ENCODE measurements around the gene PGM5. TPM values are rescaled to one million over a fixed set of nuclear protein-coding genes. Genes with fewer than 3 reads are reported as not detected.

PGM5 gene
- total RNA-seq, 1 donor from 2014 or later = 102 TPM

DNA sequence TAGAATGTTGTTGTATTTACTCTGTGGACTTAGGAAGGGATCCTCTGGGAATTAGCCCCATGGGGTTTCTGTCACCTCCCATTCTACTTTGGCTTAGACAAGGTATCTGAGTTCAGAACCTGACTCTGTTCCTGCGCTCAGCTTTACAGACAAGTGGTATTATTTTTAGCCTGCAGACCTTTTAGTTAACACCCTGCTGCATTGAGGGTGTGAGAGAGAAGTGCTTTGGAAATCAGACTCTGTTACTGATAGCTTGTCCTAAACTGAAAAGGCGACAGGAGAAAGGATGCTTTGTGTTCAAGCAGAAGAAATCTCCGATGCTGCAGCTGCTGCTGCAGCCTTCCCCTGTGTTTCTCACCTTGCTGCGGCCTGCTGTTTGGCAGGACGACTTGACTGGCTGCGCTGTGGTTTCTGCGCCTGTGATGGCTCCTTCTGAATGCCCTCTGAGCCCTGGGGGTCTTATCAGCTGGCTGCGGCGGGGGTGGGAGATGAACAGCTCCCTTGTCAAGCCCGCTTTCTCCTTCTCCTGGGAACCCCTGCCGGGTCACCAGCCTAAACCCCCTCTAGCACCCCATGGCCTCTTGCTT lies 61.9 kb downstream of the PGM5 start:
- DNase-seq (ENCODE audit: extremely low spot score in 2 of 2) = no peak
- intact Hi-C loops (cut with DNase I) = no loop called here
- H3K36me3 ChIP-seq = no peaks in the 10 kb centered on the region
- no peaks in the 10 kb centered on the region for H3K9me3 ChIP-seq
- no peaks in the 10 kb centered on the region for H3K4me1 ChIP-seq
- no peak overlapping the region for H3K4me3 ChIP-seq
- no peak overlapping the region for H3K27ac ChIP-seq
- TF ChIP-seq POLR2AphosphoS5 (IDR thresholded peaks at IDR 0.05; ENCODE audit: insufficient read depth in 1 of 2, low read depth in 1 of 2) = no peak
- TF ChIP-seq, protein P1, sequence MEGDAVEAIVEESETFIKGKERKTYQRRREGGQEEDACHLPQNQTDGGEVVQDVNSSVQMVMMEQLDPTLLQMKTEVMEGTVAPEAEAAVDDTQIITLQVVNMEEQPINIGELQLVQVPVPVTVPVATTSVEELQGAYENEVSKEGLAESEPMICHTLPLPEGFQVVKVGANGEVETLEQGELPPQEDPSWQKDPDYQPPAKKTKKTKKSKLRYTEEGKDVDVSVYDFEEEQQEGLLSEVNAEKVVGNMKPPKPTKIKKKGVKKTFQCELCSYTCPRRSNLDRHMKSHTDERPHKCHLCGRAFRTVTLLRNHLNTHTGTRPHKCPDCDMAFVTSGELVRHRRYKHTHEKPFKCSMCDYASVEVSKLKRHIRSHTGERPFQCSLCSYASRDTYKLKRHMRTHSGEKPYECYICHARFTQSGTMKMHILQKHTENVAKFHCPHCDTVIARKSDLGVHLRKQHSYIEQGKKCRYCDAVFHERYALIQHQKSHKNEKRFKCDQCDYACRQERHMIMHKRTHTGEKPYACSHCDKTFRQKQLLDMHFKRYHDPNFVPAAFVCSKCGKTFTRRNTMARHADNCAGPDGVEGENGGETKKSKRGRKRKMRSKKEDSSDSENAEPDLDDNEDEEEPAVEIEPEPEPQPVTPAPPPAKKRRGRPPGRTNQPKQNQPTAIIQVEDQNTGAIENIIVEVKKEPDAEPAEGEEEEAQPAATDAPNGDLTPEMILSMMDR (IDR thresholded peaks at IDR 0.05) = no peak
- TF ChIP-seq POLR2A (IDR thresholded peaks at IDR 0.05) = no peak
- no peaks in the 10 kb centered on the region for H3K27me3 ChIP-seq

DNA sequence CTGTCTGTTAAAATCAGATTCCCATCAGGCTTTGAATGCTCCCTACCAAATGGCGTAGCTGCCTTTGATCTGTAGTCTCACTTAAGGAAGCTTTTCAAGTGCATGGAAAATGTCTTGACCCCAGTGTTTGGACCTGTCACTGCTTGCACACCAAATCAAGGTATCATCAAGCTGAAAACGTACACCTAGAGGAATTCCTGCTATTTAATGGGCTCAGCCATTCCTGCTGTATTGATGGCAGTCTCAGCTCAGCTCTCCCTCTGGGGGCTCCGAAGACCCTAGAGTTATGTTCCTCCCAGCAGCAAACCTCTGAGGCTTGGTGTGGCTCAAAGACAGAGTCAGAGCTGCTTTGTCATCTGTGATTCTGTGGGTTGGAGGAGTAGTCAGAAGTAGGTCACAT lies 63.5 kb downstream of the PGM5 start:
- no peak overlapping the region for H3K27ac ChIP-seq
- intact Hi-C loops (cut with DNase I) = no loop called here
- H3K36me3 ChIP-seq = no peaks in the 10 kb centered on the region
- H3K9me3 ChIP-seq = no peaks in the 10 kb centered on the region
- DNase-seq (ENCODE audit: extremely low spot score in 2 of 2) = no peak
- H3K27me3 ChIP-seq = no peaks in the 10 kb centered on the region
- no peak overlapping the region for H3K4me3 ChIP-seq
- TF ChIP-seq POLR2AphosphoS5 (IDR thresholded peaks at IDR 0.05; ENCODE audit: insufficient read depth in 1 of 2, low read depth in 1 of 2) = no peak
- TF ChIP-seq POLR2A (IDR thresholded peaks at IDR 0.05) = no peak
- TF ChIP-seq, protein P1 (IDR thresholded peaks at IDR 0.05) = no peak
- H3K4me1 ChIP-seq = no peaks in the 10 kb centered on the region

DNA sequence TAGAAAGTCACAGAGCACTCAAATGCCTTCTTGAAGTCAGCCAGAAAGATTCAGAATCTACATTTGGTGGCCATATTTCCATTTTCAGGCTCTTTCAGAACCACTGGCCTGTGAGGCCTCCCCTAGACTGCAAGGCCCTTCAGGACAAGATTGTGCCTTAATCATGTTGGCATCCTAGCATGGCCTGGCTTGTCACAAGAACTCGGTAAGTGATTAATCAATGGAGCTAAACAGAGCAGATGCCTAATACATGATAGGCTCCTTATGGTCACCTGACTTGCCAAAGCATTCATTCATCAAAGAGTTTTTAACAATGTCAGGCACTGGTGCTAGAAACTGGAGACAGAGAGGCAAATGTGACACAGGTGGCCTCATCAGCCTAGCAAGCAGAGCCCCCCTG lies 70.3 kb downstream of the PGM5 start:
- no peak overlapping the region for H3K27ac ChIP-seq
- no peaks in the 10 kb centered on the region for H3K27me3 ChIP-seq
- no peak overlapping the region for H3K4me3 ChIP-seq
- H3K9me3 ChIP-seq = no peaks in the 10 kb centered on the region
- H3K36me3 ChIP-seq = no peaks in the 10 kb centered on the region
- no peak for DNase-seq (ENCODE audit: extremely low spot score in 2 of 2)
- TF ChIP-seq, protein P1 (IDR thresholded peaks at IDR 0.05) = no peak
- TF ChIP-seq POLR2AphosphoS5 (IDR thresholded peaks at IDR 0.05; ENCODE audit: insufficient read depth in 1 of 2, low read depth in 1 of 2) (no peak), POLR2A (IDR thresholded peaks at IDR 0.05) (no peak)
- intact Hi-C loops (cut with DNase I) = no loop called here
- no peaks in the 10 kb centered on the region for H3K4me1 ChIP-seq

DNA sequence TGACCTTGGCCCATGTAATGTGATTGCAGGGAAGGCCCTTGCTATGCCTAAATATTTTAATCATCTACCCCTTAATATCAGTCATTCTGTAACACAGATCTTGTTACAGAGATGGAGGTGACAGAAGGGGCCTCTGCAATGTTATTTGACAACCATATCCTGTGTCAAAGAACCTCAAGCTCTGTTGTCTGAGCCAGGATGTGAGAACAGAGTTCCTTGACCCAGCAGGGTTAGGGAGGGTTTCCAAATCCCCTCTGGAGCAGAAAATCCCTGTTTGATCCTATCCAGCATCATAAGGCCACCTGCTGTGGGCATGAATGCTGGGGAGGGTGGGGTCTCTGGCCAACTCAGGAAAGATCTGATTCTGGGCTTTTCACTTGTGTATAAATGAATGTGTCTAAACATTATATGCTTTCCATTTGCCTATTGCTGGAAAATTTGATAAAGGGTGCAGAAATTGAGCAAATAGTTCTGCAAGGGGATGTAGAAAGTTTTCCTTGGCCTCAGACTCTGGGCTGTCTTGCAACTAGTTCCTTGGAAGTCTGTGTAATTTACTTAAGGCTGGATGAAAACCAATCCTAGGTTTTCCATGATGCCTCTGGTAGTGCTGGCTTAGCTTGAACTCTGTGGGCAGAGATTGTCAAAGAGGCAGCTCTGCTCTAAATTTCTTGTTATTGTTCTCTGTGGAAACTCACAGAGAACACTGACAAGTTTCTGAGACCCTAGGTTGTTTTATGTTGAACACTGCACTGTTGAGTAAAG lies 71.0 kb downstream of the PGM5 start:
- Histone ChIP-seq H3K9me3 (no peaks in the 10 kb centered on the region), H3K27me3 (no peaks in the 10 kb centered on the region), H3K4me1 (no peaks in the 10 kb centered on the region), H3K4me3 (no peak overlapping the region), H3K36me3 (no peaks in the 10 kb centered on the region), H3K27ac (no peak overlapping the region)
- intact Hi-C loops (cut with DNase I) = no loop called here
- no peak for DNase-seq (ENCODE audit: extremely low spot score in 2 of 2)
- TF ChIP-seq, protein P1 (IDR thresholded peaks at IDR 0.05) = no peak
- no peak for TF ChIP-seq POLR2AphosphoS5 (IDR thresholded peaks at IDR 0.05; ENCODE audit: insufficient read depth in 1 of 2, low read depth in 1 of 2)
- TF ChIP-seq POLR2A (IDR thresholded peaks at IDR 0.05) = no peak

DNA sequence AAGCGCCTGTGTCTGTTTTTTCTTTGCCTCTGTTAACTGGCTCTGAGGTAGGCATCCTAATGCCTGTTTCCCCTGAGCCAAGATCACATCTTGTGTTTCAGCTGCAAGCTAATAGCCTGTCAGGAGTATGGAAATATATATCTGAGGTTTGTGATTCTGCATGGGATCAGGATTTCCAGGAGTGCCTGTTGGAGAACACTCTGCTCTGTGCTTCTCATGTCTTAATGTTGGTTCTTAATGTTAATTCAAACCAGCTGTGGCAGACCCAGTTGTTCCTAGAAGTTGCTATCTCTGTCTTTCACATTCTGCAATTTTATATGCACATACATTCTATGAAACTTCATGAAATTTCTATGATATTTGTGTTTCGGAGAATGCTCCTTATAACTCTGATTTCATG lies 72.1 kb downstream of the PGM5 start:
- DNase-seq (ENCODE audit: extremely low spot score in 2 of 2) = no peak
- H3K36me3 ChIP-seq = no peaks in the 10 kb centered on the region
- TF ChIP-seq POLR2A (IDR thresholded peaks at IDR 0.05) (no peak), POLR2AphosphoS5 (IDR thresholded peaks at IDR 0.05; ENCODE audit: insufficient read depth in 1 of 2, low read depth in 1 of 2) (no peak)
- TF ChIP-seq, protein P1 (IDR thresholded peaks at IDR 0.05) = no peak
- H3K27ac ChIP-seq = no peak overlapping the region
- H3K9me3 ChIP-seq = no peaks in the 10 kb centered on the region
- intact Hi-C loops (cut with DNase I) = no loop called here
- no peak overlapping the region for H3K4me3 ChIP-seq
- H3K4me1 ChIP-seq = no peaks in the 10 kb centered on the region
- H3K27me3 ChIP-seq = no peaks in the 10 kb centered on the region
